OCI-LY7 (cell line): Measurements from ENCODE around the gene MRGPRX4.

ENCODE experiments used
- EZH2phosphoT487 ChIP-seq: fragments of 200-600 bp; sonication (generic); IDR thresholded peaks from 2 replicates; pipeline ENCODE4 v1.6.1; 2018; ENCODE audit warnings: low read depth, borderline replicate concordance, mild to moderate bottlenecking, mixed run types, antibody characterized with exemption, low read length, moderate library complexity, mixed read lengths
- TF ChIP-seq, protein P1 (sequence below): fragments of 200-600 bp; sonication (generic); conservative IDR thresholded peaks from 2 replicates; pipeline ENCODE4 v1.5.1; 2014; ENCODE audit warnings: mild to moderate bottlenecking, antibody characterized with exemption, low read length, moderate library complexity, mixed read lengths

DNA sequence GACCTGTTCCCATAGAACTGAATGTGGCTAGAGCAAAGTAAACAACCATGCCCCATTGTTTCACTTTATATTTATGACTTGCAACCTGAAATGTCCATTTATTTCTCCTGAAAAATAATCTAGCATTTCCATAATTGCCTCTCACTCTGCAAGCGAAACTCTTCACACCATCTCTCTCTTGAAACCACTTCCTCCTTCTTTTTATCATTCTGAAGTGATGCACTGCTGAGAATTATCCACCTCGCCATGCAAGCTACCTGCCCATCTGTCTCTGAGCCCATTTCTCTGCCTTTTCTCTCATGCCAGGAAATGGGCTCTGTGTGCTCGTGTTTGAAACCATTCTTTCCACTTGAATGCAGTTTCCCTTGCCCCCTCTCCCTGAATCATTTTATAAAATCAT is 26.8 kb upstream of the MRGPRX4 start:
- TF ChIP-seq, protein P1, sequence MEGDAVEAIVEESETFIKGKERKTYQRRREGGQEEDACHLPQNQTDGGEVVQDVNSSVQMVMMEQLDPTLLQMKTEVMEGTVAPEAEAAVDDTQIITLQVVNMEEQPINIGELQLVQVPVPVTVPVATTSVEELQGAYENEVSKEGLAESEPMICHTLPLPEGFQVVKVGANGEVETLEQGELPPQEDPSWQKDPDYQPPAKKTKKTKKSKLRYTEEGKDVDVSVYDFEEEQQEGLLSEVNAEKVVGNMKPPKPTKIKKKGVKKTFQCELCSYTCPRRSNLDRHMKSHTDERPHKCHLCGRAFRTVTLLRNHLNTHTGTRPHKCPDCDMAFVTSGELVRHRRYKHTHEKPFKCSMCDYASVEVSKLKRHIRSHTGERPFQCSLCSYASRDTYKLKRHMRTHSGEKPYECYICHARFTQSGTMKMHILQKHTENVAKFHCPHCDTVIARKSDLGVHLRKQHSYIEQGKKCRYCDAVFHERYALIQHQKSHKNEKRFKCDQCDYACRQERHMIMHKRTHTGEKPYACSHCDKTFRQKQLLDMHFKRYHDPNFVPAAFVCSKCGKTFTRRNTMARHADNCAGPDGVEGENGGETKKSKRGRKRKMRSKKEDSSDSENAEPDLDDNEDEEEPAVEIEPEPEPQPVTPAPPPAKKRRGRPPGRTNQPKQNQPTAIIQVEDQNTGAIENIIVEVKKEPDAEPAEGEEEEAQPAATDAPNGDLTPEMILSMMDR: no peak
- TF ChIP-seq EZH2phosphoT487: no peak
